Left renal pelvis (tissue), 4 donors: ENCODE data around the gene RFXANK. TPM values are rescaled to one million over a fixed set of nuclear protein-coding genes. Genes with fewer than 3 reads are reported as not detected.

Experiments
- DNase-seq, 4 donors: peaks; one replicate each; pipeline ENCODE4 v3.0.0-alpha.2; 2013; ENCODE audit warnings: low read depth in 4 of 4, low spot score in 3 of 4
- polyA plus RNA-seq, 4 donors: library from polyadenylated mRNA; unstranded; fragments of 120-200 nt; gene quantifications; one replicate each; pipeline ENCODE4 v1.2.1, GENCODE V29; 2013; ENCODE audit not compliant: insufficient read length in 4 of 4

Gene RFXANK
- polyA plus RNA-seq, 4 donors: 35.3 to 95.2 (median 58.2) TPM

- DNase-seq: no peak
These were observed 34.1 kb downstream of the RFXANK start for GRCh38 chr19:19226204-19226603.

DNA sequence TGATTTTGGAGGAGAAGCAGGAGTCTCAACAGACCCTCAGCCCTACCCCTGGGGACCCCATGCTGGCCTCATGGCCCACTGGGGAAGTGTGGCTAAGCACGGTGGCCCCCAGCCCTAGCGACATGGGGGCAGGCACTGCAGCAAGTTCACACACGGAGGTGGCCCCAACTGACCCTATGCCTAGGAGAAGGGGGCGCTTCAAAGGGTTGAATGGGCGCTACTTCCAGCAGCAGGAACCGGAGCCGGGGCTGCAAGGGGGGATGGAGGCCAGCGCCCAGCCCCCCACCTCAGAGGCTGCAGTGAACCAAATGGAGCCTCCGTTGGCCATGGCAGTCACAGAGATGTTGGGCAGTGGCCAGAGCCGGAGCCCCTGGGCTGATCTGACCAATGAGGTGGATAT lies 34.6 kb downstream of the RFXANK start:
- no peak for DNase-seq

- no peak for DNase-seq
These were observed 35.2 kb downstream of the RFXANK start for GRCh38 chr19:19227217-19227616.

DNA sequence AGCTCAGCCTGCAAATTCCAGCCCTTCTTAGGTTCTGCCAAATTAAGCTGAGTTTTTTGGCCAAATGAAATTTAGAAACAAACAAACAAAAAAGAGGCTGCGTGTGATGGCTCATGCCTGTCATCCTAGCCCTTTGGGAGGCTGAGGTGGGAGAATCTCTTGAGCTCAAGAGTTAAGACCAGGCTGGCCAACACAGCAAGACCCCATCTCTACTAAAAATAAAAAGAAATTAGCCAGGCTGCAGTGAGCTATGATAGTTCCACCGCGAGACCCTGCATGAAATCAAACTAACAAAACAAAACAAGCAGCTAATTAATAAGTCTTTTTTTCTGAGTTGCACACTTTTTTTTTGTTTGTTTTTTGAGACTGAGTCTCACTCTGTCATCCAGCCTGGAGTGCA lies 37.6 kb downstream of the RFXANK start:
- no peak for DNase-seq

- no peak for DNase-seq
These were observed 38.9 kb downstream of the RFXANK start for GRCh38 chr19:19230999-19231398.

DNA sequence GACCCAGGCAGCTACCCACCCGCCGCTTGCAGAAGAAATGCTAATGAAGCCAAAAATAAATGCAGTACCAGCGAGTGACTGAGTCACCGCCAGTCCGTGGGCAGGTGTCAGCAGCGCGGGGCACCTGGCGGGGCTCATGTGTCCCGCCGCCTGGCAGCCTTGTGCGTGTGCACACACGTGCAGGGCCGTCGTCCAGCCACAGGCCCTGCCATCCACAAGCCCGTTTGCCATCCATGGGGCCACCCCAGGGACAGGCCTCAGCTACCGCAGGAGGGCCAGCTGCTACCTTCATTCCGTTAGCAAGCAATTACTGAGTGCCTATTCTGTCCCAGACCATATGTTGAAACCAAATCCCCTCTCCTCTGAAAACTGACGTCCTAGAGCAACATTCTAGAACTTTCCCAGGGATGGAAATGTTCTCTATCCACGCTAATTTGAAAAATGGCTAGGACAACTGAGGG lies 40.2 kb downstream of the RFXANK start:
- no peak for DNase-seq

- no peak for DNase-seq
These were observed 42.3 kb downstream of the RFXANK start for GRCh38 chr19:19234220-19234816.

DNA sequence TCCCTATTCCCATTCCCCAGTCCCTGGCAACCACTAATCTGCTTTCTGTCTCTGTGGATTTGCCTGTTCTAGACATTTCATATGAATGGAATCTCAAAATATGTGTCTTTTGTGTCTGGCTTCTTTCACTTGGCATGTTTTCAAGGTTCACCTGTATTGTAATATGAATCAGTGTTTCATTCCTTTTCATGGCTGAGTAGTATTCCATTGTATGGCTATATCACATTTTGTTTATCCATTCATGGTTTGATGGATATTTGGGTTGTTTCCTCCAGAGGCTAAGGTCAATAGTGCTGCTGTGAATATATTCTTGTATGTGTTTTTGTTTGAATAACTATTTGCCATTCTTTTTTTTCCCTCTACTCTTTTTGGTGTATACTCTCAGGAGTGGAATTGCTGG lies 44.1 kb downstream of the RFXANK start:
- DNase-seq: no peak

DNA sequence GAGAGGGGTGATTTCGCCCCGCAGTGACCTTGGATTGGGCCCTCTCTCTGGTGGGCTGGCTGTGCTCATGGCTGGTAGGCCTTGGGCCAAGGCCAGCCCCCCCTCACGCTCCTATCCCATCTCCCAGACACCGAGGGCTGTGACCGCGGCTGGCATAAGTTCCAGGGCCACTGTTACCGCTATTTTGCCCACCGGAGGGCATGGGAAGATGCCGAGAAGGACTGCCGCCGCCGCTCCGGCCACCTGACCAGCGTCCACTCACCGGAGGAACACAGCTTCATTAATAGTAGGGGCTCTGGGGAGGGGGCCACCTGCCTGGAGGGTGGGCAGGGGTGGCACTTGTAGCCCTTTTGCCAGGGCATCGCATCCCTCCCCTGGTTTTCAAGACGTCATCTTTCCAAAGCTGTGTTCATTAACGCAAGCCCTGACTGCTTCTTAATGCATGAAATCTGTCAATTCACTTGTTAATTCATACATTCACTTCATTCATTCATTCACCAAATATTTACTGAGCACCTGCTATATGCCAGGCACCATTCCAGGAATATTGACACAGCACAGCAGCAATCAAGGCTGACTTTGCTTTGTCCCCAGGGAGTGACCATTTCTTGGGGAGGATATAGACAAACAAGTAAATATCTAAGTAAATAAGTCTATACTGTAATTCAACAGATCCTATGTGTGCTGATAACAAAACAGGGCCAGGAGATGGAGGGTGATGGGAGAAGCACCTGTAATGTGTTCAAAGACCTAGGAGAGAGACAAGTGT lies 46.3 kb downstream of the RFXANK start:
- DNase-seq: no peak

GRCh38 chr19:19239675-19240074 lies 47.6 kb downstream of the RFXANK start:
- no peak for DNase-seq

DNA sequence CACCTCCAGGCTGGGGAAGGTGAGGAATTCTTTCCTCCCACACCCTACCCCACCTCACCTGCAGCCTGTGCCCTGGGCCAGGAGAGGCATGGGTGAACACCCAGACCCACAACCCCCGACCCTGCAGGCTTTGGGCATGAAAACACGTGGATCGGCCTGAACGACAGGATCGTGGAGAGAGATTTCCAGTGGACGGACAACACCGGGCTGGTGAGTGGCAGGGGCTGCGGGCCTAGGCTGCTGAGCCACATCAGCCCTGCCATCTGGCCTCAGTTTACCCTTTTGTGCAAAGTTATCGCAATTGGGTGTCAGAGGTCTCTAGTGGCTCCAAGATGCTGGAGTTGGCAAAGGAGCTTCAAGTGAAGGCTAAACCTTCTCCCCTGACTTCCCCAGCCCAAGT lies 48.4 kb downstream of the RFXANK start:
- DNase-seq: no peak

DNA sequence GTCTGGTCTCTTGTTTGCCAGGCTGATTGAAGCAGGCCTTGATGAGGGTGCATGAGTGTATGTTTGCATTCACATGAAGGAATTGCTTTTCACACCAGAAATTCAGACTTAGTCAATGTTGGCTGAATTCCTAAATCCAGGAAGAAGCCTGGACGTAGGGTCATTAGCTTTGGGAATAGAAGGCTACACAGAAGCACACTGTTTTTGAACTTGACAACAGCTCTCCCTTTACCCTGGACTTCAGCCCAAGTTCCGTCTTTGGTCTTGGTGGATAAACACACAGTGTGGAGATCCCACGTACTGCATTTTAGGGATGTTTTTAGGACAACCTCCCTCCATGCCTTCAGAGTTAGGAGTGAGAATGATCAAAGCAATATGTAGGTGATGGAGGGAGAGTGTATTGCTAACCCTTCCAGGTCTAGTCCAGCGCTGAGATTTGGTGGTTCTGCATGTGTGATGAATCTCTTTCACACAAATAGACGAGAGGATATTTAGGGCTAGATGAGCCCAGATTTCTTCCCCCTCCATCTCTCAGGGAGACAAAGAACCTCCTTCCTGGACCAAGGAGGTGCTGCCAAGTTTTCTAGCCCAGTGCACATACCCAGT lies 58.2 kb downstream of the RFXANK start:
- no peak for DNase-seq

Other genes with a start within 250 kb of the RFXANK start
- 100 to 1,000 TPM in 2 of 4 donors, 10 to 100 TPM in 2; 78.4 to 133 (median 90.7) TPM for gene SUGP2, start 158.7 kb upstream of the RFXANK start, polyA plus RNA-seq
- gene ARMC6, start 158.7 kb upstream of the RFXANK start, polyA plus RNA-seq: 10 to 100 TPM; 29.8 to 44.4 (median 35.1) TPM
- 10 to 100 TPM; 13.0 to 26.7 (median 16.8) TPM for gene SLC25A42, start 128.3 kb upstream of the RFXANK start, polyA plus RNA-seq
- 10 to 100 TPM; 17.6 to 44.6 (median 27.1) TPM for gene TMEM161A, start 53.8 kb upstream of the RFXANK start, polyA plus RNA-seq
- 1 to 10 TPM; 1.2 to 3.3 (median 1.6) TPM for gene MEF2B, start 22.0 kb upstream of the RFXANK start, polyA plus RNA-seq
- gene BORCS8, start 106 bp upstream of the RFXANK start, polyA plus RNA-seq: 10 to 100 TPM; 13.3 to 24.9 (median 14.0) TPM
- 10 to 100 TPM; 10.3 to 16.0 (median 13.3) TPM for gene NR2C2AP, start 11.2 kb downstream of the RFXANK start, polyA plus RNA-seq
- gene NCAN, start 19.7 kb downstream of the RFXANK start, polyA plus RNA-seq: under 1 TPM; 0.04 to 0.14 (median 0.06) TPM
- gene TM6SF2, start 81.0 kb downstream of the RFXANK start, polyA plus RNA-seq: 1 to 10 TPM in 3 of 4 donors, under 1 TPM in 1; 0.87 to 3.8 (median 2.5) TPM
- 10 to 100 TPM; 34.7 to 63.1 (median 56.2) TPM for gene SUGP1, start 128.3 kb downstream of the RFXANK start, polyA plus RNA-seq
- 10 to 100 TPM; 37.2 to 82.5 (median 49.6) TPM for gene MAU2, start 128.6 kb downstream of the RFXANK start, polyA plus RNA-seq
- gene GATAD2A, start 213.4 kb downstream of the RFXANK start, polyA plus RNA-seq: 10 to 100 TPM; 38.3 to 53.4 (median 48.4) TPM